Measurements from ENCODE around the gene TGM5.
"Not testable (repeated sequence)": the region's sequence is repeated elsewhere in the genome, so short reads cannot be mapped to it uniquely, and the experiment has no call there.

TGM5 gene

DNA sequence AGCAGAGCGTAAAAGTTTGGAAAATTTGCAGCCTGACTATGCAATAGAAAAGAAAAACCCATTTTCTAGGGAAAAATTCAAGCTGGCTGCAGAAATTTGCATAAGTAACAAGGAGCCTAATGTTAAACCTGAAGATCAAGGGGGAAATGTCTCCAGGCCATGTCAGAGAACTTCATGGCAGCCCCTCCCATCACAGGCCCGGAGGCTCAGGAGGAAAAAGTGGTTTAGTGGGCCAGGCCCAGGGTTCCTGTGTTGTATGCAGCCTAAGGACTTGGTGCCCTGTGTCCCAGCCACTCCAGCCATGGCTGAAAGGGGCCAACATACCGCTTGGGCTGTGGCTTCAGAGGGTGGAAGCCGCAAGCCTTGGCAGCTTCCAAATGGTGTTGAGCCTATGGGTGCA is 68.2 kb downstream of the TGM5 start:
- not testable (repeated sequence) for DNase-seq (ENCODE audit: low read depth in 1 of 2, low spot score in 1 of 2)

DNA sequence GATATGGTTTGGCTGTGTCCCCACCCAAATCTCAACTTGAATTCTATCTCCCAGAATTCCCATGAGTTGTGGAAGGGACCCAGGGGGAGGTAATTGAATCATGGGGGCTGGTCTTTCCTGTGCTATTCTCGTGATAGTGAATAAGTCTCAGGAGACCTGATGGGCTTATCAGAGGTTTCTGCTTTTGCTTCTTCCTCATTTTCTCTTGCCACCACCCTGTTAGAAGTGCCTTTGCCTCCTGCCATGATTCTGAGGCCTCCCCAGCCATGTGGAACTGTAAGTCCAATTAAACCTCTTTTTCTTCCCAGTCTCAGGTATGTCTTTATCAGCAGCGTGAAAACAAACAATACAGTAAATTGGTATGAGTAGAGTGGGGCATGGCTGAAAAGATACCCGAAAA is 69.0 kb downstream of the TGM5 start:
- DNase-seq (ENCODE audit: low read depth in 1 of 2, low spot score in 1 of 2): not testable (repeated sequence)

DNA sequence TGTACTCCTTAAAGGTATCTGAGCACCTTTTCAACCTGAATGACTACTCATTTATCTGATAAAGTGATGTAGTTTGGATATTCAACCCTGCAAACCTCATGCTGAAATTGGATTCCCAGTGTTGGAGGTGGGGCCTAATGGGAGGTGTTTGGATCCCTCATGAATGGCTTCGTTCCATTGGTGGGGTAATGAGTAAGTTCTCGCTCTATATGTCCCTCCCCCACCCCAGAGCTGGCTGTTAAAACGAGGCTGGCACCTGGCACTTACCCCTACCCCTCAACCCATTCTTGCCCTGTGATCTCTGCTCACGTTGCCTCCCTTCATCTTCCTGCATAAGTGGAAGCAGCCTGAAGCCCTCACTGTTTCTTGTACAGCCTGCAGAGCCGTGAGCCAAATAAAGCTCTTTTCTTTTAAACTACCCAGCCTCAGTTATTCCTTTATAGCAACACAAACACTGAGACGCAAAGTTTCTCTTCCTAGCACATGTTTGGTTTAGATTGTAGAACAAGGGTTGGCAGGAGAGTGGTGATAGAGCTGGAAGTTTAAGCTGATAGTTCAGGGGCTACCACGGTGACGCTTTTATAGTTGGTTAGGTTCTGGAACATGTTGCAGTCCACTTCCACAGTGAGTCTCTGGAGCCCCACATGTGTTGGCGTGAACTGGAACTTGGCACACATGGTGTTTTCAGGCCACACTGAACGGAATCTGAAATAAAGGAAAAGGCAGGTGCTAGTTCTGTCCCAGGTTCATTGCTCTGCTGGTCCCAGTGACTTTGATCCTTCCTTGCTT is 69.8 kb downstream of the TGM5 start:
- no peak for DNase-seq (ENCODE audit: low read depth in 1 of 2, low spot score in 1 of 2)

DNA sequence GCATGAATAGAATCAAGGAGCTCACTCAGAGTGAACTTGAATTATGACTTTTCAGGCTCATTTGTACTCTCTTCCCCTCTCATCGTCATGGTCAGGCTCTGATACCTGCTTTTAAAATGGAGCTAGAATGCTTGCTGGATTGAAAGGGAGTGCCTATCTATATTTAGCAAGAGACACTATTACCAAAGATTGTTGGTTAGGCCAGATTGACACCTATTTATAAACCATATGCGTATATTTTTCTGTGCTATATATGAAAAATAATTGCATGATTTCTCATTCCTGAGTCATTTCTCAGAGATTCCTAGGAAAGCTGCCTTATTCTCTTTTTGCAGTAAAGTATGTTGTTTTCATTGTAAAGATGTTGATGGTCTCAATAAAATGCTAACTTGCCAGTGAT is 71.9 kb downstream of the TGM5 start:
- no peak for DNase-seq (ENCODE audit: low read depth in 1 of 2, low spot score in 1 of 2)

DNA sequence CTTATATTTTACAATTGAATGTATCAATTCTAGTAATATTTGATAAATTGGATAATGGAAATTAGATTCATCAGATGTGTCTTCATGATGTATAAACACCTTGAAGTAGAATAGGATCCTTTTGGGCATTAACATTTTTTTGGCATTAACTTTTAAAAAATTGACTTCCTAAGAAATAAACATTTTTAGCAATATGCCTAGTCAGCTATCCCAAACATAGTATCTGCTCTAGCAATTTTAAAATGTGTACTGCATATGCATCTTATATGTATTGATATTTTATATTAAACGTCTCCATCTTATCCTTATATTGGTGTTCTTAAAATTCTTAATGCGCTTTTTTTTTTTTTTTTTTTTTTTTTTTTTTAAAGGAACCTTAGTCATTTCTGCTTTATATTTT is 73.0 kb downstream of the TGM5 start:
- DNase-seq (ENCODE audit: low read depth in 1 of 2, low spot score in 1 of 2): no peak

DNA sequence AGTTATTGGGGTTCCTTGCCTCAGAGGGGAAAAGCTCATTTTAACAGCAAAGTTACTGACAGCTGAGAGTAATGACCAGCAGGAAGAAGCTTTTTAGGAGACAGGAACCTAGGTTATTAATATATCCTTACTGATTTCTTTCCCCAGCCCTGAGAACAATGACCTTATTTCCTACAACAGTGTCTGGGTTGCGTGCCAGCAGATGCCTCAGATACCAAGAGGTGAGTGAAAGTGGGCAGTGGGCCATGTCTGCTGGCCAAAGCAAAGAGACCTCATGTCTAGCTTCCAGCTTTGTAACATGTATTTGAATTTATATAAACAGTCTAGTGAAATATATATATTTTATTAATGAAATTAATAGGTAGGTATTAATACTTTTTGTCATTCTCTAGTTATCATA is 76.5 kb downstream of the TGM5 start:
- DNase-seq (ENCODE audit: low read depth in 1 of 2, low spot score in 1 of 2): no peak

DNA sequence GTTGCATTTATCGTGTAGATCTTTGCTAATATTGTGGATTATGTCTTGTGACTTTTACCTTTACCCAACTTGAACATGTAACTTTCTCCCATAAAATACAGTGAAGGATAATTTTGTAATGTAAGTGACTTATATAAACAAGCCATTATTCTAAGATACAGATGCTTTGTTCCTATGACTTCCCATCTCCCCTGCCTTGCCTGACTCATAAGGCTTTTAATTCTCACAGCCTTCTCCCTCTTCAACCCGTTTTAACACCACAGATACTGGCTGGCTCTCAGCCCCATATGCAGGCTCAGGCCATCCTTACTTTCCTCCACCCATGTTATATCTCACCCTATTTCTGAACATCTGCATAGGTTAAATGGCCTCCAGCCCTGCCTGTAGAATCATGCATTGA is 77.4 kb downstream of the TGM5 start:
- DNase-seq (ENCODE audit: low read depth in 1 of 2, low spot score in 1 of 2): no peak

DNA sequence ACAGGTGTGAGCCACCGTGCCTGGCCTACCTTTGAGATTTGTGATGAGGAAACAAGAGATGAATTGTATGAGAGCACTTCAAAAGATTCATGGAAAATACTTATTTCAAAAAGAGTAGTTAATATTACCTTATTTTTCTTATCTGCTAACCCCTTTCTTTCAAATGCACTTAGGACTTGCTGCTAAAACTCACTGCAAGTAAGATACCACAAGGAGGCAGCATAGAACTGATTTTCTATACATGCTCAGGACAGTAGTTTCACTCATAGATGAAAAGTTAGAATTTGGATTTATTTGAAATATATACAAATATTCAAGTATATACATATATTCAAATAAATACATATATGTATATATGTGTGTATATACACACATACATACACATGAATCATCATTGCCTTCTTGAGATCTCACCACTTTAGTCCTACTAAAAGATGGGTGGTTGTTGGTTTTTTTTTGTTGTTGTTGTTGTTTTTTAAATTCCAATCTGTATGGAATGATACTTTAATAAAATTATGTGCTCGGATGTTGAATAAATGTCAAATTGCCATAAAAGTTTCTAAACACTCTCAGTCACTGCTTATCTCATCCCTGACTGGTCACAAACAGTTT is 79.1 kb downstream of the TGM5 start:
- DNase-seq (ENCODE audit: low read depth in 1 of 2, low spot score in 1 of 2): no peak

DNA sequence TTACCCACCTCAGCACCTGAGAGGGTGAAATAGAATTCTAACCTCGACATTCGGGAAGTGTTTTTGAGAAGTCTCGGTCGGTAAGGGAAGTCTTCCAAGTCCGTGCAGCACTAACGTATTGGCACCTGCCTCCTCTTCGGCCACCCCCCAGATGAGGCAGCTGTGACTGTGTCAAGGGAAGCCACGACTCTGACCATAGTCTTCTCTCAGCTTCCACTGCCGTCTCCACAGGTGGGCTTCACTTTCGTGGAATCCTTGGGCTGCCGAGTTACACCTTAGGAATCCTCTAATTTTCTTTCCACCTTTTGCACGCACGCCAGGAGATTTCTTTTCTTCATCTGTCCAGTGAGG is 80.8 kb downstream of the TGM5 start:
- no peak for DNase-seq (ENCODE audit: low read depth in 1 of 2, low spot score in 1 of 2)

DNA sequence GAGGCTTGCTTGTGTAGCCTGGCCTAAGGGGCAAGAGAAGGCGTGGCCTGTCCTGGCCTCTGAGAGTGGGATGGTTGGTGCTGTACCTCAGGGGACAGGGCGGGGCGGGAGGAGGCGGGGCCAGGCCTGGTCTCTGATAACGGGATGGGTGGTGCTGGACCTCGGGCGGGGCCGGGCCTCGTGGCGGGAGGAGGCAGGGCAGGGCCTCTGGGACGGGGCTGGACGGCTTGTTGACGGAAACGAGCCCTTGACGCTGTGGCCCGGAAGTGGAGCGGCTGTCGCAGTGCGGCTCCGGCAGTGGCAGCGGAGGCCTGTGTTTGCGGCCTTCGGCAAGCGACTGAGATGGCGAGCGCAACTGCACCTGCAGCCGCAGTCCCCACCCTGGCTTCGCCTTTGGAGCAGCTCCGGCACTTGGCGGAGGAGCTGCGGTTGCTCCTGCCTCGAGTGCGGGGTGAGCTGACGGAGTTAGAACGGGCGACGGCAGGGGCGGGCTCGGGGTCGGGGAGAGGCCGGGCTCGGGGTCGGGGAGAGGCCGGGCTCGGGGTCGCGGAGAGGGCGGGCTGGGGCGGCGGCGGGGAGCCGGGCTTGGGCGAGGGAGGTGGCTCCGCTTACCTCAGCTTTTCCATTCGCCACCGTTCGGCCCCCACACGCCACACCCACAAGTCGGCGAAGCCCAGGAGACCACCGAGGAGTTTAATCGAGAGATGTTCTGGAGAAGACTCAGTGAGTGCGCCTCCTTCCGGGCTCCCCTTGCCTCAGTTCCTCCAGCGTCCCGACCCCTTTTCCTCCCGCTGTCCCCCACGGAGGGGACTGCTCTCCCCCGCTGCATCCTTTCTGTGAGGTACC is 81.3 kb downstream of the TGM5 start, which contains the start of gene CCNDBP1:
CCNDBP1 (plus strand) TSS at position 247 of the 846 bp plus-strand sequence; CDS start at position 343, 96 bp downstream.
- DNase-seq (ENCODE audit: low read depth in 1 of 2, low spot score in 1 of 2): peak; percentile 74 to 75

DNA sequence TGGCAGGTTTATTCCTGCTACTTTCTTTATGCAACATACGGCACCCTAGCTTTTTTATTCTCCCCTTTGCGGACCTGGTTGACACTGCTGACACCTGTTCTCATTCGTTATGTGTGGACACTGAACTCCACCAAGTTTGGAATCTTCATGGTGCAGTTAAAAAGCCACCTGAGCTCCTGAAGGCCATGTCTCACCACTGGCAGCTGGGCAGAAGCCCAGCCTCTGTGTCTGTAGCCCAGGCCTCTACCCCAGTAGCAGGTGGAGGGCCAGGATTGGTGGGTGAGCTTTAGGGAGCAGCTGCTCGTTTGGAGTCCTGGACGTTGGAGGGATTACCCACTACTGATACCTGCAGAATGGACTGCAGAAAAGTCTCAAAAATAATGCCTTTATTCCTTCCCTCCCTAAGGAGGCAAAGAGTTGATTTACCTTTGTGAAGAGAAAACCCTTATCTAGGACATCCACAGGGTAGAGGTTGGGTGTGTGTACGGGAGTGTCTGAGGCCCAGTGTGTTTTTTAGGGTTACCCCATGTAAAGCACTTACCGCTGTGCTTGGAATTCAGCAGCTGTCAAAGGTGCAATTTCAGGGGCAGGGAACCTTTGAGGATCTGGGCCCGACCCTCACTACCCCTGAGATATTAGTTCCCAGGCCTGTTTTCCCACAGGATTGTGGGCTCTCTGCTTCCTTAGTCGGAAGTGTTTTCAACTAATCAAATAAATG is 82.2 kb downstream of the TGM5 start:
- no peak for DNase-seq (ENCODE audit: low read depth in 1 of 2, low spot score in 1 of 2)

DNA sequence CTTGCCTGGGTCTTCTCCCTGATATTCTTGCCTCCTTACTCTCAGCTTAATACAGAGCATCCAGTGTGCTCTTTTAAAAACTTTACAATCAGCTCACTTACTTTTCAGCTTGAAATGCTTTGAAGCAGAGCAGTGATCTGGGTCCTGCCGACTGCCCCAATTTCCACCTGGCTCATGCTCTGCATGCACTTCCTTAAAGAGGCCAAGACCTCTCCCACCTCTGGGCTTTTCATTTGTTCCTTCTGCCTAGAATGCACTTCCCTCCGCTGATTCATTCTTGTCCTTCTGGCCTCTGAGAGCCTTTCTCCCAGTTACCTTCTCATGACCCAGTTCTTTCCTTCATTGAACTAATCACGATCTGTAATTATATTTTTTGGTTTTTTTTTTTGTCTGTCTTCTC is 83.5 kb downstream of the TGM5 start:
- DNase-seq (ENCODE audit: low read depth in 1 of 2, low spot score in 1 of 2): no peak

Measured in activated T-helper 1 cell treated with anti-CD3 and anti-CD28 coated beads, Interleukin-2, amount 50 U/mL, for 16 hours (primary cell).